HCT116 (cell line): ENCODE measurements around the gene RPRML. TPM values are rescaled to one million over a fixed set of nuclear protein-coding genes. Genes with fewer than 3 reads are reported as not detected.

Experiments
- ATAC-seq: fragments of 200-7000 bp; cut with Tn5 transposase; 2 replicates; pipeline ENCODE4 v1.9.1; 2020; ENCODE audit warnings: mild to moderate bottlenecking, moderate library complexity
- BruUV-seq: library from RNA; stranded (reverse); fragments of 400-500 nt; replicated peaks from 2 replicates; lab custom pipeline; 2021; lab: Mats Ljungman, UMichigan
- CTCF ChIA-PET: fragments of 300-600 bp; sonication (Branson Sonifier 250); formaldehyde crosslinking; loops from one replicate; lab custom pipeline; 2021; ENCODE audit warnings: antibody characterized with exemption; lab: Charles Lee
- POLR2A ChIA-PET: fragments of 300-600, 350-600 bp; sonication (Branson Sonifier 250); formaldehyde crosslinking; loops from one replicate; lab custom pipeline; 2021; ENCODE audit warnings: antibody characterized with exemption; lab: Charles Lee
- RAD21 ChIA-PET, 2 experiments: fragments of 300-600 bp; sonication (Branson Sonifier 250); formaldehyde crosslinking; loops; one replicate each; lab custom pipeline; 2023; ENCODE audit warnings: low total read pairs in 2 of 2; ENCODE audit not compliant: uncharacterized antibody in 2 of 2, unreplicated experiment in 2 of 2, low non-redundant PET in 1 of 2; lab: Charles Lee
- DNase-seq: peaks from one replicate; pipeline ENCODE4 v3.0.0-alpha.2; 2010; ENCODE audit warnings: low read depth, low spot score
- H2AFZ ChIP-seq: fragments of 200-600 bp; shearing (Covaris generic), sonication (generic); 2 replicates; pipeline ENCODE4 v1.6.1; 2017; ENCODE audit warnings: low read depth, mixed run types, mixed read lengths, antibody characterized with exemption, low read length; ENCODE audit not compliant: poor library complexity, severe bottlenecking
- H3K27ac ChIP-seq: 2 replicates; pipeline ENCODE4 v1.5.1; 2012; ENCODE audit warnings: low read depth, low read length
- H3K27me3 ChIP-seq: fragments of 200-600 bp; sonication (generic); 2 replicates; pipeline ENCODE4 v1.6.1; 2016; ENCODE audit warnings: mixed run types, low read length, mixed read lengths; ENCODE audit not compliant: insufficient read depth
- H3K36me3 ChIP-seq, 2 experiments: fragments of 200-500 bp in 1 of 2; fragments of 200-600 bp in 1 of 2; sonication (Bioruptor generic) in 1 of 2; sonication (generic) in 1 of 2; 2 replicates each; pipeline versions ENCODE4 v1.5.1 to v1.6.1; 2014 to 2016; ENCODE audit warnings: low read length in 2 of 2, inconsistent platforms in 1 of 2, mixed read lengths in 1 of 2, mixed run types in 1 of 2; ENCODE audit not compliant: insufficient read depth in 2 of 2, control insufficient read depth in 1 of 2
- H3K4me1 ChIP-seq, 2 experiments: fragments of 200-600 bp in 1 of 2; sonication (generic) in 1 of 2; 2 replicates each; pipeline versions ENCODE4 v1.5.1 to v1.6.1; 2012 to 2017; ENCODE audit warnings: low read length in 2 of 2, inconsistent platforms in 1 of 2, mild to moderate bottlenecking in 1 of 2, mixed read lengths in 1 of 2, mixed run types in 1 of 2, moderate library complexity in 1 of 2; ENCODE audit not compliant: insufficient read depth in 2 of 2, control insufficient read depth in 1 of 2
- H3K4me2 ChIP-seq: fragments of 200-600 bp; sonication (generic); 2 replicates; pipeline ENCODE4 v1.6.1; 2017; ENCODE audit warnings: mixed run types, low read length, mixed read lengths
- H3K4me3 ChIP-seq, 2 experiments: fragments of 200-600 bp in 1 of 2; sonication (generic) in 1 of 2; replicated peaks in 1 of 2; 2 replicates each; pipeline ENCODE4 v1.5.1; 2011 to 2016; ENCODE audit warnings: low read length in 2 of 2, control low read depth in 1 of 2, low read depth in 1 of 2, mild to moderate bottlenecking in 1 of 2, mixed read lengths in 1 of 2, mixed run types in 1 of 2
- H3K79me2 ChIP-seq: fragments of 200-600 bp; sonication (generic); 2 replicates; pipeline ENCODE4 v1.6.1; 2017; ENCODE audit warnings: mild to moderate bottlenecking, mixed run types, low read length, moderate library complexity, mixed read lengths; ENCODE audit not compliant: insufficient read depth
- H3K9ac ChIP-seq: fragments of 200-600 bp; sonication (generic); 2 replicates; pipeline ENCODE4 v1.6.1; 2016; ENCODE audit warnings: low read length, mixed read lengths
- H3K9me2 ChIP-seq: fragments of 200-600 bp; sonication (generic), shearing (Covaris generic); 2 replicates; pipeline ENCODE4 v1.6.1; 2017; ENCODE audit warnings: mixed run types, mild to moderate bottlenecking, moderate library complexity; ENCODE audit not compliant: insufficient read depth
- H3K9me3 ChIP-seq, 2 experiments: fragments of 200-500 bp in 1 of 2; fragments of 200-600 bp in 1 of 2; sonication (Bioruptor generic) in 1 of 2; sonication (generic) in 1 of 2; 2 replicates each; pipeline ENCODE4 v1.6.1; 2014 to 2017; ENCODE audit warnings: low read length in 2 of 2, mixed read lengths in 2 of 2, inconsistent platforms in 1 of 2, low read depth in 1 of 2, mild to moderate bottlenecking in 1 of 2, mixed run types in 1 of 2, moderate library complexity in 1 of 2; ENCODE audit not compliant: control insufficient read depth in 1 of 2, insufficient read depth in 1 of 2
- H4K20me1 ChIP-seq: fragments of 200-600 bp; sonication (generic), shearing (Covaris generic); 2 replicates; pipeline ENCODE4 v1.6.1; 2017; ENCODE audit warnings: mixed run types, mild to moderate bottlenecking, moderate library complexity; ENCODE audit not compliant: insufficient read depth
- EGR1 ChIP-seq: IDR thresholded peaks from 2 replicates; pipeline ENCODE4 v1.6.1; 2012; ENCODE audit warnings: low read depth
- ELF1 ChIP-seq: IDR thresholded peaks from 2 replicates; pipeline ENCODE4 v1.6.1; 2012; ENCODE audit warnings: low read depth, borderline replicate concordance
- EZH2 ChIP-seq: fragments of 200-600 bp; sonication (generic); IDR thresholded peaks from 2 replicates; pipeline ENCODE4 v1.6.1; 2017; ENCODE audit warnings: antibody characterized with exemption, mixed run types
- POLR2AphosphoS5 ChIP-seq: IDR thresholded peaks from 2 replicates; pipeline ENCODE4 v1.6.1; 2011; ENCODE audit warnings: mild to moderate bottlenecking, low read depth, low read length, moderate library complexity
- intact Hi-C: fragments of 100-400 bp; cut with micrococcal nuclease; formaldehyde crosslinking; loops from 2 replicates; pipeline ENCODE4 v1.10.0; 2022
- total RNA-seq: library from RNA; stranded (reverse); gene quantifications from one replicate; pipeline ENCODE4 v1.2.1, GENCODE V29; 2021; ENCODE audit not compliant: unreplicated experiment

Gene RPRML
- total RNA-seq, 1 experiment from 2014 or later, result not detected

GRCh38 chr17:46944931-46945330, 34.1 kb downstream of the RPRML start:
- no peak overlapping the region for H3K4me3 ChIP-seq
- no peak for TF ChIP-seq EGR1
- TF ChIP-seq ELF1, result no peak
- intact Hi-C loops, result loop anchor here (5.0 kb wide), 2 partner anchors 108 to 672 kb away; no protein-coding TSS in a partner anchor
- CTCF ChIA-PET, result interaction anchor here (1.2 kb wide), 1 partner anchor 11 kb away, joined by 3 read pairs; no protein-coding TSS in a partner anchor
- RAD21 ChIA-PET, result no interaction called here
- no peak overlapping the region for H3K27ac ChIP-seq
- DNase-seq, result no peak
- H3K9ac ChIP-seq, result no peak overlapping the region
- no peaks in the 10 kb centered on the region for H3K9me2 ChIP-seq
- no TSS peak for BruUV-seq
- POLR2A ChIA-PET, result no interaction called here
- H4K20me1 ChIP-seq, result no peaks in the 10 kb centered on the region
- H3K27me3 ChIP-seq, result no peaks in the 10 kb centered on the region
- no peaks in the 10 kb centered on the region for H3K9me3 ChIP-seq
- H3K4me1 ChIP-seq, result no peaks in the 10 kb centered on the region
- peaks cover 1 to 11% of the 10 kb centered on the region in 2 experiments; a peak in 2 of 4 replicates for H3K36me3 ChIP-seq
- H3K79me2 ChIP-seq, result no peaks in the 10 kb centered on the region
- no peak overlapping the region for H2AFZ ChIP-seq
- no peak overlapping the region for H3K4me2 ChIP-seq
- no peak for ATAC-seq

GRCh38 chr17:46943501-46944393, 35.3 kb downstream of the RPRML start:
- Histone ChIP-seq H2AFZ (no peak overlapping the region), H3K36me3 (peaks cover 12 to 23% of the 10 kb centered on the region in 2 experiments; a peak in 3 of 4 replicates), H3K4me2 (no peak overlapping the region), H3K9ac (no peak overlapping the region), H3K27ac (no peak overlapping the region), H3K27me3 (no peaks in the 10 kb centered on the region), H4K20me1 (no peaks in the 10 kb centered on the region), H3K9me2 (no peaks in the 10 kb centered on the region)
- no TSS peak for BruUV-seq
- DNase-seq (no peak), ATAC-seq (no peak)
- RAD21 ChIA-PET, result interaction anchor here in 1 of 2 experiments (0.6 kb wide), 1 partner anchor 392 kb away, joined by 3 read pairs; no protein-coding TSS in a partner anchor
- intact Hi-C loops, result loop anchor here (5.0 kb wide), 2 partner anchors 106 to 674 kb away; no protein-coding TSS in a partner anchor
- peak; percentile 42; the same call in 1 of the 2 replicates for TF ChIP-seq POLR2AphosphoS5
- TF ChIP-seq EZH2, result no peak
- TF ChIP-seq, all 23 proteins: peak for 1
- Histone ChIP-seq H3K4me3 (no peak overlapping the region), H3K4me1 (no peaks in the 10 kb centered on the region), H3K9me3 (no peaks in the 10 kb centered on the region), H3K79me2 (no peaks in the 10 kb centered on the region)
- CTCF ChIA-PET, result interaction anchor here (1.0 to 3.2 kb wide), 4 partner anchors 10 to 57 kb away, joined by 3 to 20 read pairs (median 6); no protein-coding TSS in a partner anchor
- POLR2A ChIA-PET, result no interaction called here
